A549 (cell line): ENCODE results near the gene BCL11B. TPM values are rescaled to one million over a fixed set of nuclear protein-coding genes. Genes with fewer than 3 reads are reported as not detected.

Source experiments
- ATAC-seq, 2 experiments: fragments of 200-7000 bp in 1 of 2; fragments of >200 bp in 1 of 2; cut with Nextera tagmentation in 1 of 2; cut with Tn5 transposase in 1 of 2; 3 replicates each; pipeline versions ENCODE4 v1.8.0 to v1.9.1; 2018 to 2020; ENCODE audit warnings: mild to moderate bottlenecking in 1 of 2, moderate library complexity in 1 of 2
- CTCF ChIA-PET: fragments of 300-600 bp; sonication (Branson Sonifier 250); formaldehyde crosslinking; extraction: SDS; loops from one replicate; lab custom pipeline; 2021; ENCODE audit warnings: antibody characterized with exemption, inconsistent platforms; lab: Yijun Ruan, JAX
- POLR2A ChIA-PET: fragments of 350-600 bp; formaldehyde crosslinking; extraction: SDS; loops from one replicate; lab custom pipeline; 2021; ENCODE audit warnings: antibody characterized with exemption, inconsistent platforms; lab: Yijun Ruan, JAX
- DNase-seq, 2 experiments: peaks; one replicate each; pipeline versions ENCODE4 v3.0.0 to v3.0.0-alpha.2; 2011 to 2016; ENCODE audit warnings: low read depth in 1 of 2, low spot score in 1 of 2
- FAIRE-seq: peaks from 2 replicates; lab custom pipeline; 2011; peaks lifted over from hg19 to GRCh38; lab: Jason Lieb, UNC
- H3K27ac ChIP-seq, 2 experiments: fragments of >200 bp; sonication (Bioruptor Twin); formaldehyde crosslinking; 3 replicates each; pipeline ENCODE4 v1.5.1; 2016 to 2017
- H3K4me1 ChIP-seq: fragments of >200 bp; sonication (Bioruptor Twin); formaldehyde crosslinking; 3 replicates; pipeline ENCODE4 v1.6.1; 2016
- H3K4me2 ChIP-seq: fragments of >200 bp; sonication (Bioruptor Twin); formaldehyde crosslinking; 3 replicates; pipeline ENCODE4 v1.6.1; 2016
- H3K4me3 ChIP-seq: fragments of >200 bp; sonication (Bioruptor Twin); formaldehyde crosslinking; 3 replicates; pipeline ENCODE4 v1.5.1; 2016
- H3K9me3 ChIP-seq: fragments of >200 bp; sonication (Bioruptor Twin); formaldehyde crosslinking; 3 replicates; pipeline ENCODE4 v1.6.1; 2016
- CBX2 ChIP-seq: fragments of 200-600 bp; sonication (generic); IDR thresholded peaks from 2 replicates; pipeline ENCODE4 v1.6.1; 2016; ENCODE audit warnings: low read depth, mild to moderate bottlenecking, borderline replicate concordance
- CEBPB ChIP-seq, 2 experiments: fragments of >200 bp in 1 of 2; sonication (Bioruptor Twin) in 1 of 2; formaldehyde crosslinking in 1 of 2; IDR thresholded peaks; 2 replicates each; pipeline ENCODE4 v1.6.1; 2012 to 2016
- EHMT2 ChIP-seq: fragments of 200-600 bp; sonication (generic); IDR thresholded peaks from 2 replicates; pipeline ENCODE4 v1.6.1; 2016; ENCODE audit warnings: antibody characterized with exemption, low read depth, mild to moderate bottlenecking, moderate library complexity
- EP300 ChIP-seq, 2 experiments: fragments of >200 bp; sonication (Bioruptor Twin); formaldehyde crosslinking; IDR thresholded peaks; 2 replicates in 1 of 2; 3 replicates in 1 of 2; pipeline ENCODE4 v1.6.1; 2016 to 2017
- FOSL2 ChIP-seq, 2 experiments: fragments of 450-650 bp in 1 of 2; fragments of >200 bp in 1 of 2; sonication (Bioruptor Twin) in 1 of 2; formaldehyde crosslinking; IDR thresholded peaks; 2 replicates each; pipeline versions ENCODE4 v1.5.0 to v1.6.1; 2016 to 2020; ENCODE audit warnings: mild to moderate bottlenecking in 1 of 2, moderate library complexity in 1 of 2
- FOXS1 ChIP-seq: fragments of 250-450 bp; sonication (Bioruptor Pico); IDR thresholded peaks from 2 replicates; pipeline ENCODE4 v1.5.0; 2020; ENCODE audit warnings: mild to moderate bottlenecking, moderate library complexity
- HOXB13 ChIP-seq: fragments of 250-450 bp; sonication (Bioruptor Pico); IDR thresholded peaks from 2 replicates; pipeline ENCODE4 v1.5.0; 2020; ENCODE audit warnings: low read depth, mild to moderate bottlenecking, moderate library complexity
- JUNB ChIP-seq: fragments of >200 bp; sonication (Bioruptor Twin); formaldehyde crosslinking; IDR thresholded peaks from 2 replicates; pipeline ENCODE4 v1.6.1; 2016
- NFE2L2 ChIP-seq: fragments of 150-350 bp; conservative IDR thresholded peaks from 2 replicates; pipeline ENCODE4 v1.6.1; 2014; ENCODE audit warnings: low read length
- NR3C1 ChIP-seq: fragments of >200 bp; sonication (Bioruptor Twin); formaldehyde crosslinking; IDR thresholded peaks from 3 replicates; pipeline ENCODE4 v1.6.1; 2017
- PBX3 ChIP-seq: IDR thresholded peaks from 2 replicates; pipeline ENCODE4 v1.6.1; 2012
- PHF8 ChIP-seq: fragments of 200-600 bp; sonication (generic); IDR thresholded peaks from 2 replicates; pipeline ENCODE4 v1.6.1; 2016; ENCODE audit warnings: low read depth, mild to moderate bottlenecking, antibody characterized with exemption, moderate library complexity, borderline replicate concordance
- ZC3H11A ChIP-seq: fragments of 450-650 bp; IDR thresholded peaks from 2 replicates; pipeline ENCODE4 v1.6.1; 2014; ENCODE audit warnings: antibody characterized with exemption, mild to moderate bottlenecking
- ZSCAN20 ChIP-seq: fragments of 250-450 bp; sonication (Bioruptor Pico); IDR thresholded peaks from 2 replicates; pipeline ENCODE4 v1.8.0; 2022; ENCODE audit warnings: mild to moderate bottlenecking, moderate library complexity
- WGBS: methylation state at CpG from one replicate; pipeline ENCODE4 v1.1.6; 2017; ENCODE audit errors: missing lambda C conversion rate; 5-methylcytosine and 5-hydroxymethylcytosine counted together
- polyA plus RNA-seq, 4 experiments: library from polyadenylated mRNA; depleted of rRNA in 3 of 4; stranded (reverse); fragments of >200 nt; fragmentation: RNase III in 1 of 4; extraction: RNeasy Plus Mini Kit Qiagen cat#74134 plus additional on column Dnase treatment in 1 of 4; gene quantifications; 2 replicates in 3 of 4; 3 replicates in 1 of 4; pipeline ENCODE4 v1.2.3, GENCODE V29; 2011 to 2017
- TF ChIP-seq, protein P1 (sequence below): fragments of >200 bp; sonication (Bioruptor Twin); formaldehyde crosslinking; IDR thresholded peaks from 3 replicates; pipeline ENCODE4 v1.5.1; 2016
- TF ChIP-seq, protein P2 (sequence below): fragments of 200-600 bp; sonication (generic); IDR thresholded peaks from 2 replicates; pipeline ENCODE4 v1.6.1; 2016; ENCODE audit warnings: antibody characterized with exemption, mild to moderate bottlenecking, moderate library complexity

The BCL11B gene
- polyA plus RNA-seq, 2 of the 4 experiments (the other 2 are of a cell fraction): 0.43 to 0.49 TPM

GRCh38 chr14:99141236-99141635, 130.8 kb downstream of the BCL11B start:
- DNase-seq: no peak
- 45% methylated on average over 7 of the region's 7 CpGs for WGBS

GRCh38 chr14:99138999-99139865, 132.8 kb downstream of the BCL11B start:
- TF ChIP-seq NFE2L2: no peak
- TF ChIP-seq EHMT2: no peak
- TF ChIP-seq ZC3H11A: no peak
- TF ChIP-seq JUNB: no peak
- no peak for TF ChIP-seq HOXB13 (CRISPR knock-in tag)
- no peak for TF ChIP-seq NR3C1
- TF ChIP-seq FOXS1: no peak
- no peak for TF ChIP-seq CEBPB (IDR thresholded peaks at IDR 0.05)
- no peak for TF ChIP-seq PBX3
- no peak for TF ChIP-seq PHF8
- TF ChIP-seq EP300 (IDR thresholded peaks at IDR 0.05): no peak
- no peak for TF ChIP-seq CBX2
- POLR2A ChIA-PET: no interaction called here

More at GRCh38 chr14:99141236-99141635, 130.8 kb downstream of the BCL11B start:
- H3K4me1 ChIP-seq: no peaks in the 10 kb centered on the region
- TF ChIP-seq ZSCAN20 (CRISPR knock-in tag) (no peak), FOSL2 (IDR thresholded peaks at IDR 0.05) (no peak), FOSL2 (CRISPR knock-in tag; IDR thresholded peaks at IDR 0.05) (no peak)
- TF ChIP-seq, protein P1, sequence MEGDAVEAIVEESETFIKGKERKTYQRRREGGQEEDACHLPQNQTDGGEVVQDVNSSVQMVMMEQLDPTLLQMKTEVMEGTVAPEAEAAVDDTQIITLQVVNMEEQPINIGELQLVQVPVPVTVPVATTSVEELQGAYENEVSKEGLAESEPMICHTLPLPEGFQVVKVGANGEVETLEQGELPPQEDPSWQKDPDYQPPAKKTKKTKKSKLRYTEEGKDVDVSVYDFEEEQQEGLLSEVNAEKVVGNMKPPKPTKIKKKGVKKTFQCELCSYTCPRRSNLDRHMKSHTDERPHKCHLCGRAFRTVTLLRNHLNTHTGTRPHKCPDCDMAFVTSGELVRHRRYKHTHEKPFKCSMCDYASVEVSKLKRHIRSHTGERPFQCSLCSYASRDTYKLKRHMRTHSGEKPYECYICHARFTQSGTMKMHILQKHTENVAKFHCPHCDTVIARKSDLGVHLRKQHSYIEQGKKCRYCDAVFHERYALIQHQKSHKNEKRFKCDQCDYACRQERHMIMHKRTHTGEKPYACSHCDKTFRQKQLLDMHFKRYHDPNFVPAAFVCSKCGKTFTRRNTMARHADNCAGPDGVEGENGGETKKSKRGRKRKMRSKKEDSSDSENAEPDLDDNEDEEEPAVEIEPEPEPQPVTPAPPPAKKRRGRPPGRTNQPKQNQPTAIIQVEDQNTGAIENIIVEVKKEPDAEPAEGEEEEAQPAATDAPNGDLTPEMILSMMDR: no peak
- TF ChIP-seq, protein P2, sequence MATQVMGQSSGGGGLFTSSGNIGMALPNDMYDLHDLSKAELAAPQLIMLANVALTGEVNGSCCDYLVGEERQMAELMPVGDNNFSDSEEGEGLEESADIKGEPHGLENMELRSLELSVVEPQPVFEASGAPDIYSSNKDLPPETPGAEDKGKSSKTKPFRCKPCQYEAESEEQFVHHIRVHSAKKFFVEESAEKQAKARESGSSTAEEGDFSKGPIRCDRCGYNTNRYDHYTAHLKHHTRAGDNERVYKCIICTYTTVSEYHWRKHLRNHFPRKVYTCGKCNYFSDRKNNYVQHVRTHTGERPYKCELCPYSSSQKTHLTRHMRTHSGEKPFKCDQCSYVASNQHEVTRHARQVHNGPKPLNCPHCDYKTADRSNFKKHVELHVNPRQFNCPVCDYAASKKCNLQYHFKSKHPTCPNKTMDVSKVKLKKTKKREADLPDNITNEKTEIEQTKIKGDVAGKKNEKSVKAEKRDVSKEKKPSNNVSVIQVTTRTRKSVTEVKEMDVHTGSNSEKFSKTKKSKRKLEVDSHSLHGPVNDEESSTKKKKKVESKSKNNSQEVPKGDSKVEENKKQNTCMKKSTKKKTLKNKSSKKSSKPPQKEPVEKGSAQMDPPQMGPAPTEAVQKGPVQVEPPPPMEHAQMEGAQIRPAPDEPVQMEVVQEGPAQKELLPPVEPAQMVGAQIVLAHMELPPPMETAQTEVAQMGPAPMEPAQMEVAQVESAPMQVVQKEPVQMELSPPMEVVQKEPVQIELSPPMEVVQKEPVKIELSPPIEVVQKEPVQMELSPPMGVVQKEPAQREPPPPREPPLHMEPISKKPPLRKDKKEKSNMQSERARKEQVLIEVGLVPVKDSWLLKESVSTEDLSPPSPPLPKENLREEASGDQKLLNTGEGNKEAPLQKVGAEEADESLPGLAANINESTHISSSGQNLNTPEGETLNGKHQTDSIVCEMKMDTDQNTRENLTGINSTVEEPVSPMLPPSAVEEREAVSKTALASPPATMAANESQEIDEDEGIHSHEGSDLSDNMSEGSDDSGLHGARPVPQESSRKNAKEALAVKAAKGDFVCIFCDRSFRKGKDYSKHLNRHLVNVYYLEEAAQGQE: no peak
- no peak for FAIRE-seq
- H3K27ac ChIP-seq: no peak overlapping the region
- H3K9me3 ChIP-seq: no peaks in the 10 kb centered on the region
- no peak for ATAC-seq
- ChIA-PET POLR2A (no interaction called here), CTCF (no interaction called here)
- no peak overlapping the region for H3K4me3 ChIP-seq
- no peak overlapping the region for H3K4me2 ChIP-seq

More at GRCh38 chr14:99138999-99139865, 132.8 kb downstream of the BCL11B start:
- Histone ChIP-seq H3K27ac (no peak overlapping the region), H3K4me3 (no peak overlapping the region), H3K4me2 (no peak overlapping the region), H3K4me1 (no peaks in the 10 kb centered on the region), H3K9me3 (no peaks in the 10 kb centered on the region)
- no peak for DNase-seq
- no peak for FAIRE-seq
- CTCF ChIA-PET: interaction anchor here (1.0 kb wide), 1 partner anchor 8 kb away, joined by 3 read pairs; no protein-coding TSS in a partner anchor
- WGBS: 56% methylated on average over 16 of the region's 16 CpGs
- ATAC-seq: no peak
